Vagina (tissue), 2 donors: Measurements from ENCODE around the gene STON2. TPM values are rescaled to one million over a fixed set of nuclear protein-coding genes. Genes with fewer than 3 reads are reported as not detected.

Experiments
- DNase-seq, 2 donors: peaks; one replicate each; pipeline ENCODE4 v3.0.0-alpha.2; 2017; ENCODE audit errors: extremely low spot score in 2 of 2
- H3K27ac ChIP-seq: fragments of 200-600 bp; sonication (generic); one replicate; pipeline ENCODE4 v1.5.1; 2019
- H3K27me3 ChIP-seq: fragments of 200-600 bp; sonication (generic); one replicate; pipeline ENCODE4 v1.5.1; 2019
- H3K36me3 ChIP-seq, 2 donors: fragments of 200-600 bp; sonication (generic); one replicate each; pipeline ENCODE4 v1.5.1; 2017 to 2019
- H3K4me1 ChIP-seq: fragments of 200-600 bp; sonication (generic); one replicate; pipeline ENCODE4 v1.5.1; 2019
- H3K4me3 ChIP-seq, 2 donors: fragments of 200-600 bp; sonication (generic); 1 replicate in 1 of 2; 2 replicates in 1 of 2; pipeline ENCODE4 v1.5.1; 2016 to 2019
- H3K9me3 ChIP-seq: fragments of 200-600 bp; sonication (generic); one replicate; pipeline ENCODE4 v1.5.1; 2019
- POLR2A ChIP-seq, 2 donors: fragments of 450-650 bp; IDR thresholded peaks; one replicate each; pipeline ENCODE4 v1.6.1; 2017; ENCODE audit warnings: antibody characterized with exemption in 2 of 2, mild to moderate bottlenecking in 2 of 2, moderate library complexity in 2 of 2
- POLR2AphosphoS5 ChIP-seq, 2 donors: sonication (generic); formaldehyde crosslinking; IDR thresholded peaks; one replicate each; pipeline ENCODE4 v1.9.0; 2017; ENCODE audit warnings: antibody characterized with exemption in 2 of 2, mild to moderate bottlenecking in 2 of 2, low read depth in 1 of 2; ENCODE audit not compliant: insufficient read depth in 1 of 2
- intact Hi-C: fragments of 100-400 bp; cut with DNase I; formaldehyde crosslinking; loops from one replicate; pipeline ENCODE4 v1.15.1; 2023
- total RNA-seq: library from RNA; depleted of rRNA; stranded (reverse); fragments of >200 nt; gene quantifications from one replicate; pipeline ENCODE4 v1.2.3, GENCODE V29; 2016
- TF ChIP-seq, protein P1 (sequence below), 3 experiments: fragments of 450-650 bp in 2 of 3; fragments of 200-600 bp in 1 of 3; sonication (generic) in 1 of 3; IDR thresholded peaks; one replicate each; pipeline ENCODE4 v1.5.1; 2017 to 2019; ENCODE audit warnings: antibody characterized with exemption in 3 of 3, mild to moderate bottlenecking in 2 of 3, moderate library complexity in 2 of 3

STON2 gene
- total RNA-seq, 1 donor from 2014 or later, result 39.8 TPM

DNA sequence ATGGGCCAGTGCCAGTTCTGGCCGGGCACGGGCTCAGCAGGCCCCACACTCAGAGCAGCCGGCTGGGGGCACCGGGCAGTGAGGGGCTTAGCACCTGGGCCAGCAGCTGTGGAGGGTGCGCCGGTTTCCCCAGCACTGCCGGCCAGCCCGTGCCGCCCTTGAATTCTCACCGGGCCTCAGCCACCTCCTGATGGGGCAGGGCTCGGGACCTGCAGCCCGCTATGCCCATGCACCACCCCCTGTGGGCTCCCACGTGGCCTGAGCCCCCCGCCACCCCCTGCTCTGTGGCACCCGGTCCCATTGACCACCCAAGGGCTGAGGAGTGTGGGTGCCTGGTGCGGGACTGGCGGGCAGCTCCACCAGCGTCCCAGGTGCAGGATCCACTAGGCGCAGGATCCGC is 164.0 kb downstream of the STON2 start:
- Histone ChIP-seq H3K4me3 (no peak overlapping the region), H3K36me3 (no peaks in the 10 kb centered on the region), H3K4me1 (no peaks in the 10 kb centered on the region), H3K27me3 (no peaks in the 10 kb centered on the region), H3K27ac (no peak overlapping the region), H3K9me3 (no peaks in the 10 kb centered on the region)
- no peak for DNase-seq
- TF ChIP-seq POLR2A (IDR thresholded peaks at IDR 0.05) (no peak), POLR2AphosphoS5 (IDR thresholded peaks at IDR 0.05; ENCODE audit: insufficient read depth in 1 of 2, low read depth in 1 of 2) (no peak)
- TF ChIP-seq, protein P1, sequence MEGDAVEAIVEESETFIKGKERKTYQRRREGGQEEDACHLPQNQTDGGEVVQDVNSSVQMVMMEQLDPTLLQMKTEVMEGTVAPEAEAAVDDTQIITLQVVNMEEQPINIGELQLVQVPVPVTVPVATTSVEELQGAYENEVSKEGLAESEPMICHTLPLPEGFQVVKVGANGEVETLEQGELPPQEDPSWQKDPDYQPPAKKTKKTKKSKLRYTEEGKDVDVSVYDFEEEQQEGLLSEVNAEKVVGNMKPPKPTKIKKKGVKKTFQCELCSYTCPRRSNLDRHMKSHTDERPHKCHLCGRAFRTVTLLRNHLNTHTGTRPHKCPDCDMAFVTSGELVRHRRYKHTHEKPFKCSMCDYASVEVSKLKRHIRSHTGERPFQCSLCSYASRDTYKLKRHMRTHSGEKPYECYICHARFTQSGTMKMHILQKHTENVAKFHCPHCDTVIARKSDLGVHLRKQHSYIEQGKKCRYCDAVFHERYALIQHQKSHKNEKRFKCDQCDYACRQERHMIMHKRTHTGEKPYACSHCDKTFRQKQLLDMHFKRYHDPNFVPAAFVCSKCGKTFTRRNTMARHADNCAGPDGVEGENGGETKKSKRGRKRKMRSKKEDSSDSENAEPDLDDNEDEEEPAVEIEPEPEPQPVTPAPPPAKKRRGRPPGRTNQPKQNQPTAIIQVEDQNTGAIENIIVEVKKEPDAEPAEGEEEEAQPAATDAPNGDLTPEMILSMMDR (IDR thresholded peaks at IDR 0.05), result no peak
- intact Hi-C loops, result no loop called here

DNA sequence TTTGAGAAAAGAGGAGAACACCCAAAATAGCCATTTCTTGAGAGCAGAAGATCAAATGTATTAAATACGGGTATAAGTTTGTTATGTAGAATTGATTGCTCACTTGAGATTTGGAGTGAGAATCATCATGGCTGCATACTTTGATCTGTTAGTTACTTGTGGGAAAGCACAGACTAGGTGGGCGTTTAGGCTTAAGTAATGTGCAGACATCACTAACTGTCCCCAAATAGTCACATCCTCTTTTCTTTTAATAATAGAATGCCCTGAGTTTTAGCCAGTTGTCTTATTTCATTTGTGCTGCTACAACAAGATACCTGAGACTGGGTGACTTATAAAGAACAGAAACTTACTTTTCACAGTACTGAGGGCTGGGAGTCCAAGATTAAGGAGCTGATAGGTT is 165.0 kb downstream of the STON2 start:
- intact Hi-C loops, result no loop called here
- H3K9me3 ChIP-seq, result no peaks in the 10 kb centered on the region
- H3K27ac ChIP-seq, result no peak overlapping the region
- TF ChIP-seq POLR2AphosphoS5 (IDR thresholded peaks at IDR 0.05; ENCODE audit: insufficient read depth in 1 of 2, low read depth in 1 of 2), result no peak
- TF ChIP-seq, protein P1 (IDR thresholded peaks at IDR 0.05), result no peak
- no peak for TF ChIP-seq POLR2A (IDR thresholded peaks at IDR 0.05)
- DNase-seq, result no peak
- H3K4me1 ChIP-seq, result no peaks in the 10 kb centered on the region
- no peaks in the 10 kb centered on the region for H3K36me3 ChIP-seq
- H3K27me3 ChIP-seq, result no peaks in the 10 kb centered on the region
- no peak overlapping the region for H3K4me3 ChIP-seq

DNA sequence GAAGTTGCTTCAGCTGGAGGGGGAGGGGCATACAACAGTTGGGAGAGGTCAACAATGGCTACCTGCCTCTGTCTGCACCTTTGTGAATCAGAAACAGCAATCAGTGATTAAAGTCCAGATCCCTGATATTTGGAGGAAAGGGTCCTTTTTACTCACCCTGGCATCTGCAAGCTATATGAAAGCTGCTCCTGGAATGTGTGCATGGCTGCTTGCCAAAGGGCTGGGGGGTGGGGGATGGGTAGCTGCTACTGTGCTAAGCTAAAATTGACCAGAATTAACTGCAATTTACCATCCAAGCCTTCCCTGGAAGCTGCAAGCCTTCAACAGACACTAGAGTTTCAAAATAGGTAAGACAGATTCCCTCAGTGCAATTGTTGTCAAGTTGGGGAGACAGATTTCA is 165.8 kb downstream of the STON2 start:
- intact Hi-C loops, result no loop called here
- Histone ChIP-seq H3K4me3 (no peak overlapping the region), H3K36me3 (no peaks in the 10 kb centered on the region), H3K27me3 (no peaks in the 10 kb centered on the region), H3K4me1 (no peaks in the 10 kb centered on the region), H3K9me3 (no peaks in the 10 kb centered on the region), H3K27ac (no peak overlapping the region)
- no peak for DNase-seq
- TF ChIP-seq, protein P1 (IDR thresholded peaks at IDR 0.05), result no peak
- TF ChIP-seq POLR2AphosphoS5 (IDR thresholded peaks at IDR 0.05; ENCODE audit: insufficient read depth in 1 of 2, low read depth in 1 of 2), result no peak
- TF ChIP-seq POLR2A (IDR thresholded peaks at IDR 0.05), result no peak

DNA sequence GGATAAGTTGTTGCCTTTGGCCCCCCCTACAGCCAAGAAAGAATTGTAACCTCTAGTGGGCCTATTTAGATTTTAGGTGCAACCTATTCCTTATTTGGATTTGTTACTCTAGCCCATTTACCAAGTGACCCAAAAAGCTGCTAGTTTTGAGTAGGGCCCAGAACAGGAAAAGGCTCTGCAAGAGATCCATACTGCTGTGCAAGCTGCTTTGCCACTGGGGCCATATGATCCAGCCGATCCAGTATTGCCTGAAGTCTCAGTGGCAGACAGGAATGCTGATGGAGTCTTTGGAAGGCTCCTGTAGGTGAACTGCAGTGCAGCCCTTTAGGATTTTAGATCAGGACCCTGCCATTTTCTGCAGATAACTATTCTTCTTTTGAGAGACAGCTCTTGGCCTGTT is 166.5 kb downstream of the STON2 start:
- H3K36me3 ChIP-seq, result no peaks in the 10 kb centered on the region
- TF ChIP-seq, protein P1 (IDR thresholded peaks at IDR 0.05), result no peak
- TF ChIP-seq POLR2A (IDR thresholded peaks at IDR 0.05) (no peak), POLR2AphosphoS5 (IDR thresholded peaks at IDR 0.05; ENCODE audit: insufficient read depth in 1 of 2, low read depth in 1 of 2) (no peak)
- H3K27ac ChIP-seq, result no peak overlapping the region
- DNase-seq, result no peak
- intact Hi-C loops, result no loop called here
- H3K9me3 ChIP-seq, result no peaks in the 10 kb centered on the region
- H3K4me1 ChIP-seq, result no peaks in the 10 kb centered on the region
- H3K27me3 ChIP-seq, result no peaks in the 10 kb centered on the region
- H3K4me3 ChIP-seq, result no peak overlapping the region

DNA sequence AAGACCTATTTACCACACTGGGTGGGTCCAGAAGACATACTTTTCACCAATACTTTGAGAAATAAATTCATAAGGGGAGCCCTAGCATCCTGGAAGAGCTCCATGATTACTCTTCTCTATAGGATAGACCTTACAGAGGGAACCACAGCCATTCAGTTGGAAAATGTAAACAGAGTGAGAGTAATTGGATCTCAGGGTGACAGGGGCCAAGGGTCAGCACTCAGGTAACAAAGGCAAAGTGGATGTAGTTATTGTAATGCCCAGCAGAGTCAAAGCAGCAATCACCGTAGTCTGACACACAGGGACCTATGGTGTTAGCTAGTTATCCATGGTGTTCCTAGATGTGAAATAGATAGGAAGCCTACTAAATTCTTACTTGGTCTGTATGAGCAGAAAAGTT is 168.6 kb downstream of the STON2 start:
- Histone ChIP-seq H3K4me1 (no peaks in the 10 kb centered on the region), H3K27me3 (no peaks in the 10 kb centered on the region), H3K27ac (no peak overlapping the region), H3K36me3 (no peaks in the 10 kb centered on the region), H3K4me3 (no peak overlapping the region), H3K9me3 (no peaks in the 10 kb centered on the region)
- TF ChIP-seq, protein P1 (IDR thresholded peaks at IDR 0.05), result no peak
- no peak for TF ChIP-seq POLR2AphosphoS5 (IDR thresholded peaks at IDR 0.05; ENCODE audit: insufficient read depth in 1 of 2, low read depth in 1 of 2)
- TF ChIP-seq POLR2A (IDR thresholded peaks at IDR 0.05), result no peak
- no peak for DNase-seq
- intact Hi-C loops, result no loop called here
